SKM-1 (cell line): Measurements from ENCODE around the gene FAS.
A peak's percentile ranks its signal among the peaks of the same experiment; 100 is the strongest.

Experiments
- DNase-seq: peaks from one replicate; lab custom pipeline; 2025; ENCODE audit not compliant: unreplicated experiment; lab: John Stamatoyannopoulos, UW

The FAS gene

DNA sequence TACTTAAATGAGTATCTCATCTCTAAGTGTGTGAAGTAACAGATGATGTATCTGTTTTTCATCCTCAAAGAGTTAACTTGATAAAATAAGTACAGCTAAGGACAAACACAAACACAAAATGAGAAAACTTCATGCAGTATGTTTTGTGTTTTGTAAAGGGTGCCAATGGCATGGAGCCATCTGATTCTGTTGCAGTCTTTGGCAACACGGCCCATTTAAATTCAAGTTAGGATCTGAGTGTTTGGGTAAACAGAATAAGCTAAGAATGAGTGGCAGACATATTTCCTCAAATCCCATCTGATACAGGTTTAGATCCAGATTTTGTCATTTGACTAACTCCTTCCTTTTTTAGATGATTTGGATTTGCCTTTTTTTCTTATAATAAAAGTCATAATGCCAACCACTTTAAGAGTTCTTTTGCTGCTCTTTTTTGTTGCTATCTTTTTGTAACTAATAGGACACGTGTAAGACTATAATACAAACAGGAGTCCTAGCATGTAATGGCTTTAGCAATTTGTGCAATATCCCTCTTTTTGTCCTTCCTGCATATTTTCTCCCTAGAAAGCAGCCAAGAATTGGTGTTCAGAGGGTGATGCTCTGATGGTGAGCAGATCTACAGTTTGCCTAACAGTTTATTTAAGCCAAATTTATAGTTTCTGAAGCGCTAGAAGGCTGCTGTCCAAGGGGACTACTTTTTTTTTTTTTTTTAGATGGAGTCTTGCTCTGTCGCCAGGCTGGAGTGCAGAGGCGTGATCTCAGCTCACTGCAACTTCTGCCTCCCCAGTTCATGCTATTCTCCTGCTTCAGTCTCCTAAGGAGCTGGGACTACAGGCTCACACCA lies 19.2 kb upstream of the FAS start:
- no peak for DNase-seq

- no peak for DNase-seq
These were observed 16.6 kb upstream of the FAS start for GRCh38 chr10:88974012-88974411.

DNA sequence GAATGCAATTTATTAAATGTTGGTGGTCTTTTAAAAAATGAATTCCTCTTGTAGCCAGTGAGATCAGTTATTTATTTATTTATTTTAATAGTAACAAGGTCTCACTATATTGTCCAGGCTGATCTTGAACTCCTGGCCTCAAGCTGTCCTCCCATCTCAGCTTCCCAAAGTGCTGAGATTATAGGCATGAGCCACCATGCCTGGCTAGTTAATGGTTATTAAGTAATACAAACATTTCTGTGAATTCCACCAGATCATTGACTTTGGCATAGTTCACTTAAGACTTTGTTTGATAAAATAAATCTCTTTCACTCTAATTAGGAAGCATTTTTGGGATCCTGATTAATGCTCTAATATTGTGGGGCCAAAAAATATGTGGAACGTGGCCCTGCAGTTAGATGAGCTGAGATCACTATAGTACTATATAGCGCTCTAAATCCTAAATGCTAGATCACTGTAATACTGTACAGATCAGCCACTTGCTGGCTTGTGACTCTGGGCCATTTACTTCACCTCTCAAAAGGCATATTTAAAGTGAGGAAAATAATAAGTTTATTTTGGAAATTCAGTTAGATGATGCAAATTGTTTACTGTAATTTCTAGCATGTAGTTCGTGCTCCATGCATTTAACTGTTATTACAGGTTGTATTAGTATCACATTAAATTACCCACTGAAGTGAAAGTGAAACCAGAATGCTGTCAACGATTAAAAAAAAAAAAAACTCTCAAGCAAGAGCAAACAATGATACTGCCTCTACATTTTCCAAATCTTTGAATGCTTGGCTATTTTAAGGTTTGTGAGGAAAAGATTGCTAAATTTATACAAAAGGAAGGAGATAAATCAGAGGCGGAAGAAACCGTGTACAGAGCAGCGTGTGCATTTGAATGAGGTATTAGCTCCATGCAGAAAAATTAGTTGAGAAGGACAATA lies 15.9 kb upstream of the FAS start:
- no peak for DNase-seq

DNA sequence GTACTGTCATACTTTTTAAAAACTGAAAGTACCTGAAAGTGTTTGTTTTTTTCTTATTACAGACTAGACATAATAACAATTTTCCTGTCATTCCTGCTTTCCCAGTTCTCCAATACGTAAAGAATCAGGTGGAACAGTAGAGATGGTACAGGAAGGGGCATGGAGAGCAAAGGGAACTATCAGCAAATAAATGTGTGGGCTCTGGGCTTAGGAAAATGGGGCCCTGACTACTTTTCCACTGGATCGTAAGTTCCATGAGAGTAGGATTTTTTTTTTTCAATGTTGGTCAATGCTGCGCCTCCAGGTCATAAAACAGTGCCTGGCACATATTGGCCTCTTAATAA lies 15.2 kb upstream of the FAS start:
- no peak for DNase-seq

GRCh38 chr10:88978463-88978862 lies 12.1 kb upstream of the FAS start:
- DNase-seq, result no peak

- no peak for DNase-seq
These were observed 11.4 kb upstream of the FAS start for GRCh38 chr10:88979153-88979562.

DNA sequence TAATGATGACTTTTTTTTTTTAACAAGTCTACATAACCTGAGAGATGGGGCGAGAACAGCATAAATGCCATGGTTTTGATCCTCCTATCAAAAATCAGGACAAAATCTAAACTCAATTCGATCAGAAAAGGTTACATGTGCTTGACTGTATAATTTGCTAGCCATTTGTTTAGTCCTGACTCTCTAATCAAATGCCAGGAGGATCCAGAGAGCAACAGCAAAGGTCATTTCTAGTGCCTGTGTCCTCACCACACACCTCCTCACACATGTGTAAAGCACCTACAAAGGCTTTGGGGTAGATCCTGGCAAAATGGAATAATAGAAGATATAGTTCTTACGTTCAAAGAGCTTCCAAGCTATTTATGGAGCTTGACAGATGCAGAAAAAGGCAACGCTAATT lies 11.0 kb upstream of the FAS start:
- no peak for DNase-seq

DNA sequence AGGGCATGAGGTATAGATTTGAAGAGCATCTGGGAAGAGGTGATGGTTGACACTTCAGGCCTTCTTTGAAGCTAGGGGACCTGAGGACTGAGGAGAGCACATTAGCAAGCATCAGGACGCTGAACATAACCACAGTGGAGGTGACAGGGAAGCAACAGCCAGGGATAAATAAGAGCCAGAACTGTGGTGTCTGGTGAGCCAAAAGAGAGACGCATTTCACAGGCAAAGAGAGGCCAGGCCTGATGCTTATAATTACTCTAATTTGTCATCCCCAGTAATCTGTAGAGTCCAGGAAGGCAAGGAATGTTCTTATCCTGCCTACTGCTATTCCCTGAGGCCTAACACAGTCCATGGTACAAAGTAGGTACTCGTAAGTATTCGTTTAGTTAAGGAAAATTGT lies 10.4 kb upstream of the FAS start:
- DNase-seq, result no peak

GRCh38 chr10:88980800-88981199 lies 9.8 kb upstream of the FAS start:
- no peak for DNase-seq

- no peak for DNase-seq
These were observed 9.2 kb upstream of the FAS start for GRCh38 chr10:88981435-88981834.

GRCh38 chr10:88982366-88982765 lies 8.2 kb upstream of the FAS start:
- DNase-seq, result no peak

GRCh38 chr10:88983206-88983605 lies 7.4 kb upstream of the FAS start:
- DNase-seq, result no peak

- no peak for DNase-seq
These were observed 6.7 kb upstream of the FAS start for GRCh38 chr10:88983939-88984338.

GRCh38 chr10:88984525-88984924 lies 6.1 kb upstream of the FAS start:
- no peak for DNase-seq

DNA sequence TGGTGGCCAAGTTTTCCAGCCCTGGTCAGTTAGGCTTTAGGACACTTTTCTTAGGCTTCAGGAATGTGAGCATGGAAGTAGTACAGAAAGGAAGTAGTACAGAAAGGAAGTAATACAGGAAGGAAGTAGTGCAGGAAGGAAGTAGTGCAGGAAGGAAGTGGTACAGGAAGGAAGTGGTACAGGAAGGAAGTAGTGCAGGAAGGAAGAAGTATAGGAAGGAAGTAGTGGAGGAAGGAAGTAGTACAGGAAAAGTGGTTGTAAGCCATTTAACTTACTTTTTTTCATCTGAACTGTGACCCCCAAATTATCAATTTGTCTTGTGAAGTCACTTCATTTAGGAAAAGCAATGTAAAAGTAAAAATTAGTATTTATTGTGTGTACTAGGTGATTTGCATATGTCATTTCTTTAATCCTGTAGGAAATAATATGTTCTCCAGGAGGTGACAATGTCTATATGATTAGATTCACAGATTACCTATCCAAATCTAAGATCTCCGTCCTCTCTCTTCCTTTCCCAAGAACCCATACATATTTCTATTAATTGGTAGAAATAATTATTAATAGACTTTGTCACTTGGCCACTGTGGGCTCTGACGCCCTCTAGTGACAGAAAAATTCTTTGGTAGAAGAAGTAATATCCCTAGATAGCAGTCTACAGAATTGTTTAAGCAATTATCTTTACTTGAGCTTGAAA lies 3.9 kb upstream of the FAS start:
- DNase-seq, result no peak

- DNase-seq, result no peak
These were observed 3.3 kb upstream of the FAS start for GRCh38 chr10:88987243-88987725.

- DNase-seq, result no peak
These were observed 2.8 kb upstream of the FAS start for GRCh38 chr10:88987840-88988239.

- DNase-seq, result no peak
These were observed 1.2 kb upstream of the FAS start for GRCh38 chr10:88989423-88989822.

DNA sequence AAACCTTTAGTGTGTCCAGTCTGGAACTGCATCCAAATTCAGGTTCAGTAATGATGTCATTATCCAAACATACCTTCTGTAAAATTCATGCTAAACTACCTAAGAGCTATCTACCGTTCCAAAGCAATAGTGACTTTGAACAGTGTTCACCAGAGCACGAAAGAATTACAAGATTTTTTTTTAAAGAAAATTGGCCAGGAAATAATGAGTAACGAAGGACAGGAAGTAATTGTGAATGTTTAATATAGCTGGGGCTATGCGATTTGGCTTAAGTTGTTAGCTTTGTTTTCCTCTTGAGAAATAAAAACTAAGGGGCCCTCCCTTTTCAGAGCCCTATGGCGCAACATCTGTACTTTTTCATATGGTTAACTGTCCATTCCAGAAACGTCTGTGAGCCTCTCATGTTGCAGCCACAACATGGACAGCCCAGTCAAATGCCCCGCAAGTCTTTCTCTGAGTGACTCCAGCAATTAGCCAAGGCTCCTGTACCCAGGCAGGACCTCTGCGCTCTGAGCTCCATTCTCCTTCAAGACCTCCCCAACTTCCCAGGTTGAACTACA lies 694 bp upstream of the FAS start:
- no peak for DNase-seq

GRCh38 chr10:88991161-88991898 lies 732 bp downstream of the FAS start:
- peak; percentile 54 for DNase-seq
